ENCODE data around the gene IFITM2.
"Not testable (repeated sequence)": the region's sequence is repeated elsewhere in the genome, so short reads cannot be mapped to it uniquely, and the experiment has no call there.

Gene IFITM2

GRCh38 chr11:307766-308708 lies at the start of gene IFITM2:
TSS of gene IFITM2 (plus strand) at chr11:307816. CDS start at chr11:308193, 377 bp downstream.
- in situ Hi-C loops (cut with HindIII; ENCODE audit: low sequenced_read_pairs), result not testable (repeated sequence)
- peak; percentile 51 for DNase-seq (ENCODE audit: low read depth)
- peak within 1 kb of the TSS; percentile 54 for H3K4me3 ChIP-seq (ENCODE audit: low read depth, low read length)

- H3K4me3 ChIP-seq (ENCODE audit: low read depth, low read length), result no peak overlapping the region
- no peak for TF ChIP-seq CTCF (IDR thresholded peaks at IDR 0.05; ENCODE audit: low read depth, low read length, missing control alignments)
- no peak for DNase-seq (ENCODE audit: low read depth)
- in situ Hi-C loops (cut with HindIII; ENCODE audit: low sequenced_read_pairs), result no loop called here
Measured at GRCh38 chr11:259413-259812, 48.2 kb upstream of the IFITM2 start.

- DNase-seq (ENCODE audit: low read depth), result no peak
- no peak overlapping the region for H3K4me3 ChIP-seq (ENCODE audit: low read depth, low read length)
- no peak for TF ChIP-seq CTCF (IDR thresholded peaks at IDR 0.05; ENCODE audit: low read depth, low read length, missing control alignments)
- in situ Hi-C loops (cut with HindIII; ENCODE audit: low sequenced_read_pairs), result no loop called here
Measured at GRCh38 chr11:261624-262023, 46.0 kb upstream of the IFITM2 start.

- H3K4me3 ChIP-seq (ENCODE audit: low read depth, low read length), result no peak overlapping the region
- in situ Hi-C loops (cut with HindIII; ENCODE audit: low sequenced_read_pairs), result no loop called here
- TF ChIP-seq CTCF (IDR thresholded peaks at IDR 0.05; ENCODE audit: low read depth, low read length, missing control alignments), result no peak
- no peak for DNase-seq (ENCODE audit: low read depth)
Measured at GRCh38 chr11:266676-267439, 40.8 kb upstream of the IFITM2 start.

GRCh38 chr11:267491-267994 lies 40.1 kb upstream of the IFITM2 start:
- H3K4me3 ChIP-seq (ENCODE audit: low read depth, low read length), result no peak overlapping the region
- no peak for DNase-seq (ENCODE audit: low read depth)
- TF ChIP-seq CTCF (IDR thresholded peaks at IDR 0.05; ENCODE audit: low read depth, low read length, missing control alignments), result no peak
- in situ Hi-C loops (cut with HindIII; ENCODE audit: low sequenced_read_pairs), result no loop called here

GRCh38 chr11:268716-269145 lies 38.9 kb upstream of the IFITM2 start:
- in situ Hi-C loops (cut with HindIII; ENCODE audit: low sequenced_read_pairs); DNase-seq (ENCODE audit: low read depth); H3K4me3 ChIP-seq (ENCODE audit: low read depth, low read length): not testable (repeated sequence)

GRCh38 chr11:269146-269890 lies 38.3 kb upstream of the IFITM2 start:
- no peak for DNase-seq (ENCODE audit: low read depth)
- H3K4me3 ChIP-seq (ENCODE audit: low read depth, low read length), result no peak overlapping the region
- no peak for TF ChIP-seq CTCF (IDR thresholded peaks at IDR 0.05; ENCODE audit: low read depth, low read length, missing control alignments)
- in situ Hi-C loops (cut with HindIII; ENCODE audit: low sequenced_read_pairs), result no loop called here
